HepG2 (cell line): ENCODE measurements around the gene BOLA2B. TPM values are rescaled to one million over a fixed set of nuclear protein-coding genes. Genes with fewer than 3 reads are reported as not detected.

Source experiments
- BORCS8-MEF2B ChIP-seq: sonication (generic); formaldehyde crosslinking; IDR thresholded peaks from 2 replicates; pipeline ENCODE4 v1.8.0; 2022; ENCODE audit warnings: mild to moderate bottlenecking, missing genetic modification reagents
- CHD4 ChIP-seq: fragments of 200-600 bp; sonication (generic); IDR thresholded peaks from 2 replicates; pipeline ENCODE4 v1.7.0; 2017; ENCODE audit warnings: mild to moderate bottlenecking, low read length, borderline replicate concordance
- FOSL1 ChIP-seq: sonication (generic); formaldehyde crosslinking; IDR thresholded peaks from 2 replicates; pipeline ENCODE4 v1.9.0; 2021; ENCODE audit warnings: missing genetic modification reagents, borderline replicate concordance
- HDAC2 ChIP-seq: sonication (generic); formaldehyde crosslinking; IDR thresholded peaks from 2 replicates; pipeline ENCODE4 v1.4.0; 2020; ENCODE audit warnings: missing genetic modification reagents
- IRF2 ChIP-seq: IDR thresholded peaks from 2 replicates; pipeline ENCODE4 v1.6.1; 2018; ENCODE audit warnings: missing genetic modification reagents, missing compliant biosample characterization
- KDM3A ChIP-seq: IDR thresholded peaks from 2 replicates; pipeline ENCODE4 v1.6.1; 2018; ENCODE audit warnings: low read depth, missing compliant biosample characterization
- MED1 ChIP-seq: sonication (generic); formaldehyde crosslinking; IDR thresholded peaks from 2 replicates; pipeline ENCODE4 v1.4.0; 2020; ENCODE audit warnings: missing genetic modification reagents
- MEIS1 ChIP-seq: sonication (generic); formaldehyde crosslinking; IDR thresholded peaks from 2 replicates; pipeline ENCODE4 v1.9.0; 2021; ENCODE audit warnings: mild to moderate bottlenecking, missing genetic modification reagents, moderate library complexity, borderline replicate concordance
- NFKB2 ChIP-seq: sonication (generic); formaldehyde crosslinking; IDR thresholded peaks from 2 replicates; pipeline ENCODE4 v1.4.0; 2020; ENCODE audit warnings: missing genetic modification reagents, borderline replicate concordance
- RAD21 ChIP-seq: fragments of 450-650 bp; formaldehyde crosslinking; IDR thresholded peaks from 2 replicates; pipeline ENCODE4 v1.5.0; 2020; ENCODE audit warnings: mild to moderate bottlenecking
- SNAI1 ChIP-seq: sonication (generic); formaldehyde crosslinking; IDR thresholded peaks from 2 replicates; pipeline ENCODE4 v1.5.0; 2020; ENCODE audit warnings: mild to moderate bottlenecking, missing genetic modification reagents, borderline replicate concordance
- ZBTB8A ChIP-seq: sonication (generic); formaldehyde crosslinking; IDR thresholded peaks from 2 replicates; pipeline ENCODE4 v1.4.0; 2020; ENCODE audit warnings: mild to moderate bottlenecking, low read depth, missing genetic modification reagents, borderline replicate concordance
- ZNF34 ChIP-seq: sonication (generic); formaldehyde crosslinking; IDR thresholded peaks from 2 replicates; pipeline ENCODE4 v1.4.0; 2020; ENCODE audit warnings: mild to moderate bottlenecking, missing genetic modification reagents, borderline replicate concordance
- ZNF720 ChIP-seq: sonication (generic); formaldehyde crosslinking; IDR thresholded peaks from 2 replicates; pipeline ENCODE4 v1.4.0; 2020; ENCODE audit warnings: missing genetic modification reagents
- polyA plus RNA-seq, 8 experiments: library from polyadenylated mRNA; depleted of rRNA in 3 of 8; stranded (reverse) in 7 of 8; unstranded in 1 of 8; fragments of >200 nt; fragmentation: Illumina TruSeq in 4 of 8; extraction: Trizol in 4 of 8; gene quantifications; 2 replicates each; pipeline versions ENCODE4 v1.2.1 to v1.2.3, GENCODE V29; 2011 to 2016; ENCODE audit warnings: low read depth in 4 of 8, missing spikeins in 1 of 8, mixed read lengths in 1 of 8; ENCODE audit not compliant: insufficient read depth in 1 of 8
- total RNA-seq, 5 experiments: library from RNA; depleted of rRNA; stranded (reverse); fragments of >200 nt; fragmentation: Illumina TruSeq; extraction: Trizol; gene quantifications; 2 replicates each; pipeline ENCODE4 v1.2.3, GENCODE V29; 2016; ENCODE audit warnings: low read depth in 1 of 5
- TF ChIP-seq, protein P1 (sequence below): sonication (generic); formaldehyde crosslinking; IDR thresholded peaks from 2 replicates; pipeline ENCODE4 v1.9.0; 2021; ENCODE audit warnings: missing genetic modification reagents, mild to moderate bottlenecking, borderline replicate concordance
- TF ChIP-seq, protein P2 (sequence below): sonication (generic); formaldehyde crosslinking; IDR thresholded peaks from 2 replicates; pipeline ENCODE4 v1.5.1; 2020; ENCODE audit warnings: mild to moderate bottlenecking, moderate library complexity, missing genetic modification reagents
- TF ChIP-seq, protein P3 (sequence below), 2 experiments: sonication (generic) in 1 of 2; formaldehyde crosslinking in 1 of 2; IDR thresholded peaks; 2 replicates each; pipeline versions ENCODE4 v1.4.0 to v1.6.1; 2016 to 2020; ENCODE audit warnings: borderline replicate concordance in 1 of 2, low read depth in 1 of 2, mild to moderate bottlenecking in 1 of 2, missing genetic modification reagents in 1 of 2
- TF ChIP-seq, protein P4 (sequence below): sonication (generic); formaldehyde crosslinking; IDR thresholded peaks from 2 replicates; pipeline ENCODE4 v1.4.0; 2020; ENCODE audit warnings: missing genetic modification reagents

The BOLA2B gene
- total and polyA plus RNA-seq, 2 of the 13 experiments (the other 11 are each of a cell fraction or from before 2014, with no cell fraction given) = 63.8 to 295 TPM

DNA sequence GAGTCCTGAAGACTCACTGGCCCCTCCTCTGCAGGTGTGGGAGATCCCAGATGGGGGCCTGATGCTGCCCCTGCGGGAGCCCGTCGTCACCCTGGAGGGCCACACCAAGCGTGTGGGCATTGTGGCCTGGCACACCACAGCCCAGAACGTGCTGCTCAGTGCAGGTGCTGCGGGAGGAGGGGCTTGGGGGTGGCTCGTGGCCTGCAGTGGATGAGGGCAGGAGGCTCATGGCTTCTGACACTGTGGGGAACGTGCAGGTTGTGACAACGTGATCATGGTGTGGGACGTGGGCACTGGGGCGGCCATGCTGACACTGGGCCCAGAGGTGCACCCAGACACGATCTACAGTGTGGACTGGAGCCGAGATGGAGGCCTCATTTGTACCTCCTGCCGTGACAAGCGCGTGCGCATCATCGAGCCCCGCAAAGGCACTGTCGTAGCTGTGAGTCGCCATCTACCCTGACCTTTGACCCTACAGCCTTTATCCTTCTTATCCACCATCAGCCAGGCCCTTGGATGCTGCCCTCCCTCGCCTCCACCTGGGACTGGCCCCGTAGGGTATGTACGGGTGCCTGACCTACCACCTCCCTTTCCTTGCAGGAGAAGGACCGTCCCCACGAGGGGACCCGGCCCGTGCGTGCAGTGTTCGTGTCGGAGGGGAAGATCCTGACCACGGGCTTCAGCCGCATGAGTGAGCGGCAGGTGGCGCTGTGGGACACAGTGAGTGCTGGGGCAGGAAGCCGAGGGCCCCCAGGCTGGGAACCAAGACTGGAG, 6.5 kb downstream of the BOLA2B start (continued):
- no peak for TF ChIP-seq MED1 (CRISPR knock-in tag)
- TF ChIP-seq, protein P1, sequence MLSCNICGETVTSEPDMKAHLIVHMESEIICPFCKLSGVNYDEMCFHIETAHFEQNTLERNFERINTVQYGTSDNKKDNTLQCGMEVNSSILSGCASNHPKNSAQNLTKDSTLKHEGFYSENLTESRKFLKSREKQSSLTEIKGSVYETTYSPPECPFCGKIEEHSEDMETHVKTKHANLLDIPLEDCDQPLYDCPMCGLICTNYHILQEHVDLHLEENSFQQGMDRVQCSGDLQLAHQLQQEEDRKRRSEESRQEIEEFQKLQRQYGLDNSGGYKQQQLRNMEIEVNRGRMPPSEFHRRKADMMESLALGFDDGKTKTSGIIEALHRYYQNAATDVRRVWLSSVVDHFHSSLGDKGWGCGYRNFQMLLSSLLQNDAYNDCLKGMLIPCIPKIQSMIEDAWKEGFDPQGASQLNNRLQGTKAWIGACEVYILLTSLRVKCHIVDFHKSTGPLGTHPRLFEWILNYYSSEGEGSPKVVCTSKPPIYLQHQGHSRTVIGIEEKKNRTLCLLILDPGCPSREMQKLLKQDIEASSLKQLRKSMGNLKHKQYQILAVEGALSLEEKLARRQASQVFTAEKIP (CRISPR knock-in tag) = no peak
- TF ChIP-seq, protein P2, sequence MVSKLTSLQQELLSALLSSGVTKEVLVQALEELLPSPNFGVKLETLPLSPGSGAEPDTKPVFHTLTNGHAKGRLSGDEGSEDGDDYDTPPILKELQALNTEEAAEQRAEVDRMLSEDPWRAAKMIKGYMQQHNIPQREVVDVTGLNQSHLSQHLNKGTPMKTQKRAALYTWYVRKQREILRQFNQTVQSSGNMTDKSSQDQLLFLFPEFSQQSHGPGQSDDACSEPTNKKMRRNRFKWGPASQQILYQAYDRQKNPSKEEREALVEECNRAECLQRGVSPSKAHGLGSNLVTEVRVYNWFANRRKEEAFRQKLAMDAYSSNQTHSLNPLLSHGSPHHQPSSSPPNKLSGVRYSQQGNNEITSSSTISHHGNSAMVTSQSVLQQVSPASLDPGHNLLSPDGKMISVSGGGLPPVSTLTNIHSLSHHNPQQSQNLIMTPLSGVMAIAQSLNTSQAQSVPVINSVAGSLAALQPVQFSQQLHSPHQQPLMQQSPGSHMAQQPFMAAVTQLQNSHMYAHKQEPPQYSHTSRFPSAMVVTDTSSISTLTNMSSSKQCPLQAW (CRISPR knock-in tag) = no peak
- TF ChIP-seq IRF2 = 0 out of 2 replicates have a peak, but pooled peaks have one; percentile 32
- TF ChIP-seq SNAI1 = no peak
- TF ChIP-seq ZNF720 (CRISPR knock-in tag) = no peak
- no peak for TF ChIP-seq ZNF34 (CRISPR knock-in tag)
- TF ChIP-seq, protein P3, sequence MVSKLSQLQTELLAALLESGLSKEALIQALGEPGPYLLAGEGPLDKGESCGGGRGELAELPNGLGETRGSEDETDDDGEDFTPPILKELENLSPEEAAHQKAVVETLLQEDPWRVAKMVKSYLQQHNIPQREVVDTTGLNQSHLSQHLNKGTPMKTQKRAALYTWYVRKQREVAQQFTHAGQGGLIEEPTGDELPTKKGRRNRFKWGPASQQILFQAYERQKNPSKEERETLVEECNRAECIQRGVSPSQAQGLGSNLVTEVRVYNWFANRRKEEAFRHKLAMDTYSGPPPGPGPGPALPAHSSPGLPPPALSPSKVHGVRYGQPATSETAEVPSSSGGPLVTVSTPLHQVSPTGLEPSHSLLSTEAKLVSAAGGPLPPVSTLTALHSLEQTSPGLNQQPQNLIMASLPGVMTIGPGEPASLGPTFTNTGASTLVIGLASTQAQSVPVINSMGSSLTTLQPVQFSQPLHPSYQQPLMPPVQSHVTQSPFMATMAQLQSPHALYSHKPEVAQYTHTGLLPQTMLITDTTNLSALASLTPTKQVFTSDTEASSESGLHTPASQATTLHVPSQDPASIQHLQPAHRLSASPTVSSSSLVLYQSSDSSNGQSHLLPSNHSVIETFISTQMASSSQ (IDR thresholded peaks at IDR 0.05; ENCODE audit: low read depth) = no peak
- TF ChIP-seq, protein P3 (CRISPR knock-in tag; IDR thresholded peaks at IDR 0.05; ENCODE audit: borderline replicate concordance) = 0 out of 2 replicates have a peak, but pooled peaks have one; percentile 47
- no peak for TF ChIP-seq NFKB2 (CRISPR knock-in tag)
- TF ChIP-seq ZBTB8A (CRISPR knock-in tag) = no peak
- TF ChIP-seq RAD21 (CRISPR knock-in tag) = peak; percentile 67
- peak; percentile 82 for TF ChIP-seq BORCS8-MEF2B (CRISPR knock-in tag)
- TF ChIP-seq, protein P4, sequence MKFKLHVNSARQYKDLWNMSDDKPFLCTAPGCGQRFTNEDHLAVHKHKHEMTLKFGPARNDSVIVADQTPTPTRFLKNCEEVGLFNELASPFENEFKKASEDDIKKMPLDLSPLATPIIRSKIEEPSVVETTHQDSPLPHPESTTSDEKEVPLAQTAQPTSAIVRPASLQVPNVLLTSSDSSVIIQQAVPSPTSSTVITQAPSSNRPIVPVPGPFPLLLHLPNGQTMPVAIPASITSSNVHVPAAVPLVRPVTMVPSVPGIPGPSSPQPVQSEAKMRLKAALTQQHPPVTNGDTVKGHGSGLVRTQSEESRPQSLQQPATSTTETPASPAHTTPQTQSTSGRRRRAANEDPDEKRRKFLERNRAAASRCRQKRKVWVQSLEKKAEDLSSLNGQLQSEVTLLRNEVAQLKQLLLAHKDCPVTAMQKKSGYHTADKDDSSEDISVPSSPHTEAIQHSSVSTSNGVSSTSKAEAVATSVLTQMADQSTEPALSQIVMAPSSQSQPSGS = no peak
- no peak for TF ChIP-seq CHD4
- TF ChIP-seq KDM3A (CRISPR knock-in tag) = no peak
- TF ChIP-seq HDAC2 = no peak
- no peak for TF ChIP-seq FOSL1 (CRISPR knock-in tag)
- no peak for TF ChIP-seq MEIS1 (CRISPR knock-in tag)
